Measurements from ENCODE around the gene CABP5. TPM values are rescaled to one million over a fixed set of nuclear protein-coding genes. Genes with fewer than 3 reads are reported as not detected.

The CABP5 gene
- polyA plus RNA-seq, 3 donors, result not detected

DNA sequence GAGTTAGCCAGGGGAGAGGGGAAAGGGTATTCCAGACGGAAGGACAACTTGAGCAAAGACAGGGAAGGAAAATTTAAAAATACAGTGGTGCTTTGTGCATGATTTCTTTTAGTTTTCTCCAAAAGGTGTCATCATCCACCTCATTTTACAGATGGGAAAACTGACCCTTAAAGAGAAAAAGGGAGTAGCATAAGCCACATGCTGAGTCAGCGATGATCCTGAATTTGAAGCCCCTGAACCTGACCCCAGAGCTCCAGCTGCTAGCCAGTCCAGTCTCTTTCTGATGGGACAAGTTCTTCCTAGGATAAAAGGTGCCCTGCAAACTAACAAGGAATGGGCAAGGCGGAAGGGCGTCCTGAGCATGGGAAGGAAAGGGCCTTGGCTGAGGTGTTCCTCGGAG, 10.3 kb downstream of the CABP5 start:
- DNase-seq, result no peak

- DNase-seq, result no peak
Observed at GRCh38 chr19:48030073-48030472, 13.8 kb downstream of the CABP5 start.

- DNase-seq, result no peak
Observed at GRCh38 chr19:48029431-48029830, 14.4 kb downstream of the CABP5 start.

GRCh38 chr19:48025480-48025879, 18.4 kb downstream of the CABP5 start:
- DNase-seq, result no peak

GRCh38 chr19:48023518-48023917, 20.4 kb downstream of the CABP5 start:
- DNase-seq, result no peak

GRCh38 chr19:48023011-48023410, 20.9 kb downstream of the CABP5 start:
- DNase-seq, result no peak

- no peak for DNase-seq
Observed at GRCh38 chr19:48020686-48021085, 23.2 kb downstream of the CABP5 start.

GRCh38 chr19:48010932-48011758, 32.7 kb downstream of the CABP5 start:
- no peak for DNase-seq

- no peak for DNase-seq
Observed at GRCh38 chr19:48006762-48007161, 37.1 kb downstream of the CABP5 start.

DNA sequence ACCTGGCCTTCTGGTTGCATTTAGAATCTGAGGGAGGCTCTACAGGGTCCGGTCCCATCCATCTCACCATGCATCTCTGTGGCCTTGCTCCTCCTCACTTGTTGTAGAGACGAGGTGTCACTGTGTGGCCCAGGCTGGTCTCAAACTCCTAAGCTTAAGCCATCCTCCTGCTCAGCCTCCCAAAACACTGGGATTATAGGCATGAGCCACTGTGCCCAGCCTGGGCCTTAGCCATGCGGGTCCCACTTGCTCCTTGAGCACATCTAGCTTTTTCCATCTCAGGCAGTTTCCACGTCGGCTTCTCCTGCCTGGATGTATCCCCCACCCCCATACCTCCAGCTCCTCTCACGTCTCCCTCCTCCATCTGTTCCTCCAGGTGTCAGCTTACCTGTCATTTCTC, 39.6 kb downstream of the CABP5 start:
- no peak for DNase-seq

- no peak for DNase-seq
Observed at GRCh38 chr19:48000846-48001245, 43.0 kb downstream of the CABP5 start.

DNA sequence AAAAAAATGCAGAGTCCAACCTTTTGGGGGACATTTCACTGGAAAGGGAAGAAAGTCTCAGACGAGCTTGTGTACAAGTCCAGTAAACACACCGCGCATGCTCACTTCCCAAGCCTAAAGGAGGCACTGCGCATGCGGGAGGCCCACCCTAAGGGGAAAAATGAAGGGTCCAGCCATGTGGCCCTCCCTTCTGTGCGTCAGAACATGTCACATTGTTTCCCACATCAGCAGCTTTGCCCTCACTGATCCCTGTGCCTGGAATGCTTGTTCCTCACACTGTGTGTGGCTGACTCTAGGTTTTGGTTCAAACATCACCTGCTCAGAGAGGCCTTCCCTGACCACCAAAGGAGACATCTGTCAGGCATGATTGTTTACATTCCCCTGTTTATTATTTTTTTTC, 45.1 kb downstream of the CABP5 start:
- DNase-seq, result no peak

DNA sequence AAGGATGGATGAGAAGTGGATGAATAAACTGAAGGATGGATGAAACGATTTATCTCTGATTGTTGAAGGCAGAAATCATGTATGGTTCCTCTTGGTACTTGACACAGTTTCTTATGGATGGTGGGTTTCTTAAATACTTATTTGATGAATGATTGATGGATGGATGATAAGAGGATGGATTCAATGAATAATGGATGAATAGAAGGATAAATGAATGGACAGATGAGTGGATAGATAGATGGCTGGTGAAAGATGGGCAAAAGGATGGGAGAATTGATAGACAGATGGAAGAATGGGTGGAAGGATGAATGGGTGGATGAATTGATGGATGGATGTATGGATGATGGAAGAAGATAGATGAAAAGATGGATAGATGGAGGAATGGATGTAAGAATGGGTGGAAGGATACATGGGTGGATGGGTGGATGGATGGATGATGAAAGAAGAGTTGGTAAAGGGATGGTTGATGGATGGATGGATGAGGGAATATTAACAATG, 47.6 kb downstream of the CABP5 start:
- no peak for DNase-seq

- DNase-seq, result peak; percentile 84
Observed at GRCh38 chr19:47994209-47994802, 49.6 kb downstream of the CABP5 start, which contains the start of gene ELSPBP1. TSS of gene ELSPBP1 (plus strand) at chr19:47994632. CDS start at chr19:48008668, 14,036 bp downstream.

DNA sequence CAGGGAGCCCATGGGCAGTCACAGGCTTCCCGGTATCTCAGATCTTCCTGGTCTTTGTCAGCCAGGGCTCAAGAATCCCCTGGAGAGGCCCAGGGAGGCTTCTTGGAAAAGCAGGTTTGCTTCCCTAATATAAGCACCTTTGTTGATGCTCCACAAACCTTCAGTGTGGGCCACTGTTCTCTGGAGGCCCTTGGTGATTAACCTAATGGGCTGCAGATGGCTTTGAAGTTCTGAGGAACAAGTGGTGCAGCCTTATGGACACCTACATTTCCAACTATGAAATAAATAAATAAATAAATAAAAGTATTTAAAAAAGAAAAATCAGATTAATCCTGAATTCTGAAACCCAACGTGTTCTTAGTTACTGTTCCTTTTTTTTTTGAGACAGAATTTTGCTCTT, 51.8 kb downstream of the CABP5 start, which contains the start of gene BSPH1:
Gene BSPH1, minus strand, starts transcription at position 101 of the 400 bp plus-strand sequence. Its CDS starts 89 bp downstream, at position 12.
- DNase-seq, result no peak

- no peak for DNase-seq
Observed at GRCh38 chr19:47991191-47991808, 52.6 kb downstream of the CABP5 start.

Other genes with a start within 250 kb of the CABP5 start
- not detected for gene TPRX1, start 239.5 kb downstream of the CABP5 start, polyA plus RNA-seq (ENCODE audit: insufficient read length in 3 of 3)
- gene CRX, start 222.1 kb downstream of the CABP5 start, polyA plus RNA-seq (ENCODE audit: insufficient read length in 3 of 3), result under 1 TPM; 0.01 to 0.14 (median 0.06) TPM
- not detected for gene TPRX2, start 184.8 kb downstream of the CABP5 start, polyA plus RNA-seq (ENCODE audit: insufficient read length in 3 of 3)
- 1 to 10 TPM in 1 of 3 donors, under 1 TPM in 1, not detected in 1; 0.61 to 1.6 TPM for gene SULT2A1, start 157.8 kb downstream of the CABP5 start, polyA plus RNA-seq (ENCODE audit: insufficient read length in 3 of 3)
- not detected for gene BSPH1, start 51.9 kb downstream of the CABP5 start, polyA plus RNA-seq (ENCODE audit: insufficient read length in 3 of 3)
- gene ELSPBP1, start 49.4 kb downstream of the CABP5 start, polyA plus RNA-seq (ENCODE audit: insufficient read length in 3 of 3), result under 1 TPM in 1 of 3 donors, not detected in 2; 0.37 TPM
- gene PLA2G4C, start 66.7 kb upstream of the CABP5 start, polyA plus RNA-seq (ENCODE audit: insufficient read length in 3 of 3), result 10 to 100 TPM in 1 of 3 donors, 1 to 10 TPM in 2; 5.7 to 12.5 (median 9.9) TPM
- gene LIG1, start 126.3 kb upstream of the CABP5 start, polyA plus RNA-seq (ENCODE audit: insufficient read length in 3 of 3), result 10 to 100 TPM; 72.0 to 77.7 (median 73.7) TPM
- gene ZSWIM9, start 126.6 kb upstream of the CABP5 start, polyA plus RNA-seq (ENCODE audit: insufficient read length in 3 of 3), result 10 to 100 TPM; 11.4 to 13.7 (median 13.6) TPM
- 10 to 100 TPM; 52.5 to 62.7 (median 59.6) TPM for gene CARD8, start 211.8 kb upstream of the CABP5 start, polyA plus RNA-seq (ENCODE audit: insufficient read length in 3 of 3)
- gene ZNF114, start 226.0 kb upstream of the CABP5 start, polyA plus RNA-seq (ENCODE audit: insufficient read length in 3 of 3), result 1 to 10 TPM; 6.7 to 6.9 (median 6.8) TPM

Measured in renal pelvis (tissue), 4 donors.